DND-41 (cell line): ENCODE measurements around the gene SPATS2L.

Source experiments
- EZH2 ChIP-seq: IDR thresholded peaks from 3 replicates; pipeline ENCODE4 v1.6.1; 2012; ENCODE audit warnings: borderline replicate concordance, low read depth, mild to moderate bottlenecking, moderate library complexity, low read length, inconsistent platforms; ENCODE audit not compliant: severe bottlenecking
- TF ChIP-seq, protein P1 (sequence below): IDR thresholded peaks from 2 replicates; pipeline ENCODE4 v1.5.1; 2012; ENCODE audit warnings: borderline replicate concordance, low read length, moderate library complexity, mild to moderate bottlenecking; ENCODE audit not compliant: poor library complexity, severe bottlenecking; ENCODE audit errors: extremely low read depth

DNA sequence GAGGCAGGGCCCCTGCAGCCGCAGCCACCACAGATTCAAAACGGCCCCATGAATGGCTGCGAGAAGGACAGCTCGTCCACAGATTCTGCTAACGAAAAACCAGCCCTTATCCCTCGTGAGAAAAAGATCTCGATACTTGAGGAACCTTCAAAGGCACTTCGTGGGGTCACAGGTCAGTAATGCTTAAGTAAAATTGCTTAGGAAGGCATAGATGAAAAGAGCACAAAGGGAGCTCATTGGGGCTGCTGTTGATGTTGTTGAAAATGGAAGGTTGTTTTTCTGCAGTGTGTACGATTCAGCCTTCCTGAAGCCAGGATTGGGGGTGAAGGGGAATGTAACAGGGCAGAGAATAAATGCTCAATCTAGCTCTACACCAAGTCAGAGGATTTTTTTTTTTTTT, 112.8 kb downstream of the SPATS2L start:
- TF ChIP-seq, protein P1, sequence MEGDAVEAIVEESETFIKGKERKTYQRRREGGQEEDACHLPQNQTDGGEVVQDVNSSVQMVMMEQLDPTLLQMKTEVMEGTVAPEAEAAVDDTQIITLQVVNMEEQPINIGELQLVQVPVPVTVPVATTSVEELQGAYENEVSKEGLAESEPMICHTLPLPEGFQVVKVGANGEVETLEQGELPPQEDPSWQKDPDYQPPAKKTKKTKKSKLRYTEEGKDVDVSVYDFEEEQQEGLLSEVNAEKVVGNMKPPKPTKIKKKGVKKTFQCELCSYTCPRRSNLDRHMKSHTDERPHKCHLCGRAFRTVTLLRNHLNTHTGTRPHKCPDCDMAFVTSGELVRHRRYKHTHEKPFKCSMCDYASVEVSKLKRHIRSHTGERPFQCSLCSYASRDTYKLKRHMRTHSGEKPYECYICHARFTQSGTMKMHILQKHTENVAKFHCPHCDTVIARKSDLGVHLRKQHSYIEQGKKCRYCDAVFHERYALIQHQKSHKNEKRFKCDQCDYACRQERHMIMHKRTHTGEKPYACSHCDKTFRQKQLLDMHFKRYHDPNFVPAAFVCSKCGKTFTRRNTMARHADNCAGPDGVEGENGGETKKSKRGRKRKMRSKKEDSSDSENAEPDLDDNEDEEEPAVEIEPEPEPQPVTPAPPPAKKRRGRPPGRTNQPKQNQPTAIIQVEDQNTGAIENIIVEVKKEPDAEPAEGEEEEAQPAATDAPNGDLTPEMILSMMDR = no peak
- TF ChIP-seq EZH2 = no peak
